Common myeloid progenitor, CD34-positive (primary cell): Measurements from ENCODE around the gene NMNAT2.

ENCODE experiments used
- CTCF ChIA-PET: fragments of 350-600 bp; sonication (Branson Sonifier 250); formaldehyde crosslinking; loops from one replicate; lab custom pipeline; 2021; ENCODE audit warnings: antibody characterized with exemption; lab: Charles Lee
- POLR2A ChIA-PET: fragments of 350-600 bp; sonication (Branson Sonifier 250); formaldehyde crosslinking; loops from one replicate; lab custom pipeline; 2021; ENCODE audit warnings: antibody characterized with exemption; lab: Charles Lee
- DNase-seq, 3 donors: peaks; one replicate each; pipeline versions ENCODE4 v3.0.0 to v3.0.0-alpha.2; 2013
- H3K27ac ChIP-seq, 2 experiments: 1 replicate in 1 of 2; 2 replicates in 1 of 2; pipeline ENCODE4 v1.7.0; 2013; ENCODE audit warnings: inconsistent platforms in 2 of 2, low read length in 2 of 2, mild to moderate bottlenecking in 2 of 2, low read depth in 1 of 2, moderate library complexity in 1 of 2; ENCODE audit not compliant: severe bottlenecking in 2 of 2, insufficient read depth in 1 of 2, poor library complexity in 1 of 2
- H3K27me3 ChIP-seq, 5 experiments: replicated peaks in 2 of 5; 1 replicate in 3 of 5; 2 replicates in 2 of 5; pipeline versions ENCODE4 v1.6.1 to v1.7.0; 2013; ENCODE audit warnings: low read length in 4 of 5, mild to moderate bottlenecking in 2 of 5, moderate library complexity in 2 of 5, inconsistent platforms in 1 of 5; ENCODE audit not compliant: insufficient read depth in 5 of 5, control insufficient read depth in 4 of 5
- H3K36me3 ChIP-seq, 4 experiments: 1 replicate in 2 of 4; 2 replicates in 2 of 4; pipeline versions ENCODE4 v1.6.1 to v1.7.0; 2013; ENCODE audit warnings: low read length in 3 of 4, control low read depth in 1 of 4, mild to moderate bottlenecking in 1 of 4; ENCODE audit not compliant: control insufficient read depth in 4 of 4, insufficient read depth in 4 of 4
- H3K4me1 ChIP-seq, 4 experiments: 1 replicate in 3 of 4; 2 replicates in 1 of 4; pipeline versions ENCODE4 v1.6.1 to v1.7.1; 2013; ENCODE audit warnings: low read length in 3 of 4, mild to moderate bottlenecking in 3 of 4, control low read depth in 1 of 4, inconsistent platforms in 1 of 4, moderate library complexity in 1 of 4; ENCODE audit not compliant: control insufficient read depth in 4 of 4, insufficient read depth in 4 of 4; ENCODE audit errors: control extremely low read depth in 1 of 4
- H3K4me3 ChIP-seq, 7 experiments: 1 replicate in 4 of 7; 2 replicates in 3 of 7; pipeline versions ENCODE4 v1.5.1 to v1.7.0; 2013; ENCODE audit warnings: mild to moderate bottlenecking in 7 of 7, low read length in 6 of 7, moderate library complexity in 6 of 7, inconsistent platforms in 2 of 7, low read depth in 2 of 7, control low read depth in 1 of 7; ENCODE audit not compliant: insufficient read depth in 4 of 7, control insufficient read depth in 1 of 7; ENCODE audit errors: extremely low read depth in 1 of 7
- H3K9me3 ChIP-seq, 5 experiments: 1 replicate in 4 of 5; 2 replicates in 1 of 5; pipeline versions ENCODE4 v1.6.1 to v1.7.1; 2013; ENCODE audit warnings: low read length in 4 of 5, mild to moderate bottlenecking in 2 of 5, inconsistent platforms in 1 of 5, low read depth in 1 of 5, moderate library complexity in 1 of 5; ENCODE audit not compliant: control insufficient read depth in 4 of 5, insufficient read depth in 2 of 5; ENCODE audit errors: control extremely low read depth in 1 of 5
- WGBS: methylation state at CpG from one replicate; pipeline ENCODE4 v1.1.5; 2013; ENCODE audit not compliant: insufficient coverage; 5-methylcytosine and 5-hydroxymethylcytosine counted together

Gene NMNAT2

DNA sequence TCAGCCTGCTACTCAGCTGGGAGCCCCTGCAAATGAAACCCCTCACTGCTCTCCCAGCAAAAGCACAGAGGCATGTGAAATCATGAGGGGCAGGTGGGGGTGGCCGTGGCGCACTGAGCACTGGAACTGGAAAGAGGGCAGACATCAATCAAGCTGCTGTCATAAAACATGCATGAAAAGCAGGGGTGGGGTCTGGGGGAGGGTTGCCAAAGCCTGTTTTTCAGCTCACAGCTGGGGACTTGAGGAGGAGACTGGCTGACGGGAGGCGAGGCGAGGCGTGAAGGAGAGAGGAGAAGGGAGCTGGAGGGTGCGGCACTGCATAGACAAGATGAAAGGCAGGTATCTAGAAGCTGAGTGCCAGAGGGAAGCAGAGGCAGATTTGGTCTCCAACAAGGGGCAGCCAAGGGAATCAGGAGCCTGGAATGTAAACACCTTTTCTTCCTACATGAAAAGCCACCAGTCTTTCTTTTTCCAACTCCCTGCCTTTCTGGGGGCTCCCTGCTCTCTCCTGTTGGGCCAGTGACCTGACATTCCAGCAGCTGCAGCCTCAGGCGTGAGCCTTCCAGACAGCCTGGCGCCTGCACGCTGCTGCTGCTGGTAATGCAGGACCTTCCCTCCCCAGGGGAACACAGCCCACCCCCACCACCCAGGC lies 87.0 kb downstream of the NMNAT2 start:
- no peaks in the 10 kb centered on the region for H3K9me3 ChIP-seq
- no peaks in the 10 kb centered on the region for H3K36me3 ChIP-seq
- 29% methylated on average over 7 of the region's 10 CpGs for WGBS
- H3K4me1 ChIP-seq: no peaks in the 10 kb centered on the region
- POLR2A ChIA-PET: no interaction called here
- CTCF ChIA-PET: no interaction called here
- DNase-seq: no peak
- H3K27ac ChIP-seq: no peak overlapping the region
- H3K27me3 ChIP-seq: peaks cover 0 to 37% (median 9%) of the 10 kb centered on the region in 5 experiments
- no peak overlapping the region for H3K4me3 ChIP-seq

DNA sequence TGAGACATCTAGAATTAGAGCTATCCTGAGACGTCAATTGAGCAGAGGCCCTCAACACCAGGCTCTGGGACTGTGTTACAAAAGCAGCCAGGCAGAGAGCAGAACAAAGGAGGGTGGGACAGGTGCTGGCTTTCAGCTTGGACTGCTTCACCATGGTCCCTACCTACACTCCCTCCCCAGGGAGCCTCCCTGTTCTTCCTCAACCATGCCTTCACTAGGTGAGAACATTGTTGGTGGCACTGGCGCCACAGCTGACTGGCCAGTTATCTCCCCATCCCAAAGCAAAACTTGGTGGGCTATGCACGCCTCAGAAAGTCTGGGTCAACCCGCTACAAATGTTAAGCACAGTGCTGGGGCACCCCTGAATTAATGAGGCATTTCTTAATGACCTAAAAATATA lies 87.8 kb downstream of the NMNAT2 start:
- whole genome bisulfite sequencing: 95% methylated on average over 2 of the region's 4 CpGs
- Histone ChIP-seq H3K27ac (no peak overlapping the region), H3K27me3 (peaks cover 0 to 37% (median 9%) of the 10 kb centered on the region in 5 experiments), H3K4me3 (no peak overlapping the region), H3K36me3 (no peaks in the 10 kb centered on the region), H3K4me1 (no peaks in the 10 kb centered on the region), H3K9me3 (no peaks in the 10 kb centered on the region)
- no peak for DNase-seq
- ChIA-PET CTCF (interaction anchor here (0.6 kb wide), 1 partner anchor 90 kb away, joined by 3 read pairs; no protein-coding TSS in a partner anchor), POLR2A (no interaction called here)

DNA sequence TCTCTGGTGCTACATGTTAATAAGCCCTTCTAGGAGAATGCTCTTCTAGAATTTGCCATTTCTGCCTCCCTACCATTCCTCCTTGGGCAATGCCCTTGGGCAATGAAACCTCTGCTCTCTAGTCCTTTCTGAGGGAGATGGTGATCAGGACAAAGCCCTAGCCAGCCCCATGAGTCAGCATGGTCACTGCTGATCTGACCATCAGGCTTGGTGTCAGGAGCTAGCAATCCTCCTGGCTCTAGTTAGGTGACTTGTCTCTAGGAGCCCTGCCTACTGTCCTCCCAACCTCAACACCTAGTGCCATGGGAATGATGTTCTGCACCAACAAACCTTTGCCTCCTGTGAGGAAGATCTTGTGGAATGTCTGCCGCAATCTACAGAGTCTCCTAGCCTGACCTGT lies 89.8 kb downstream of the NMNAT2 start:
- H3K4me3 ChIP-seq: no peak overlapping the region
- H3K27me3 ChIP-seq: peaks cover 0 to 37% (median 9%) of the 10 kb centered on the region in 5 experiments
- no peak for DNase-seq
- H3K36me3 ChIP-seq: no peaks in the 10 kb centered on the region
- CTCF ChIA-PET: no interaction called here
- POLR2A ChIA-PET: interaction anchor here (1.0 kb wide), 1 partner anchor 14 kb away, joined by 3 read pairs; no protein-coding TSS in a partner anchor
- no peaks in the 10 kb centered on the region for H3K9me3 ChIP-seq
- H3K27ac ChIP-seq: no peak overlapping the region
- WGBS: 100% methylated on average over 1 of the region's 1 CpG
- H3K4me1 ChIP-seq: no peaks in the 10 kb centered on the region

DNA sequence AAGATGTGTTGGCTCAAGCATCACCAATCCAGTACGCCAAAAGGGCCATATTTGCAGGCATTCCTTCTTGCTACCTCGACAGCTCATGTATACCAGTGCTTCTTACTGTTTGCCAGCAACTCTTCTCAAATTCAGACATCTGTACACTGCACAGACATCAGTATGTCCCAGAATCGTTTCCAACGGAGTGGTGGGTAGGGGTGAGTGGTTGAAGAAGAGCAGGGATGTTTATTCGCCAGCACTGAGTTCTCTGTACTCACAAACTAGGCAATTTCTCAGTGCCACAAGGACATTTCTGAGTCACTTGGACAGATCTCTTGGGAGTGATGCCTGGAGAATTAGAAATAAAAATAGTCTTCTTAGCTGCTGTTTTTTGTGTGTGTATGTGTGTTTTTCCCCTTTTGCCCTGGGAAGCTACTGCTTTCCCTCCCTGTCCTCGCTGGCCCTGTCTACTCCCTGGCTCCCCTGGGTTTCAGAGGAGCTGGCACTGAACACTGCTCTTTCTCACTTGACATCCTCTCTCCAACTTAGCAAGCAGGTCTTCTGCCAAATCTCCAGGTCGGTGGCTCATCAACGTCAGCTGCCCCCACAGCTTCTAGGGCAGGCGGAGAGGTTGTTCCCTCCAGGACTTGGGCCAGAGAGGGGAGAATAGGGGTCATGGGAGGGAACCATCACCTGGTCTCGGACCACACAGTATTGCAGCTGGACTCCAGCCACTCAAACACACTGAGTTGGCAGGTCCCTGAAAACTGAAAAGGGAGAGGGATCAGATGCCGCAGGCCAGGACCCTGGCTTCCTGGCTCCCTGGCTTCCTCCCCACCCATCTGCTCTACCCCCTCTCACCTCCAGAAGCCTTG lies 90.5 kb downstream of the NMNAT2 start:
- WGBS: 94% methylated on average over 3 of the region's 11 CpGs
- H3K9me3 ChIP-seq: no peaks in the 10 kb centered on the region
- ChIA-PET CTCF (interaction anchor here (0.6 kb wide), 1 partner anchor 11 kb away, joined by 3 read pairs; no protein-coding TSS in a partner anchor), POLR2A (no interaction called here)
- no peak for DNase-seq
- H3K27me3 ChIP-seq: peaks cover 0 to 36% (median 9%) of the 10 kb centered on the region in 5 experiments
- no peaks in the 10 kb centered on the region for H3K4me1 ChIP-seq
- no peak overlapping the region for H3K27ac ChIP-seq
- H3K36me3 ChIP-seq: no peaks in the 10 kb centered on the region
- H3K4me3 ChIP-seq: no peak overlapping the region

DNA sequence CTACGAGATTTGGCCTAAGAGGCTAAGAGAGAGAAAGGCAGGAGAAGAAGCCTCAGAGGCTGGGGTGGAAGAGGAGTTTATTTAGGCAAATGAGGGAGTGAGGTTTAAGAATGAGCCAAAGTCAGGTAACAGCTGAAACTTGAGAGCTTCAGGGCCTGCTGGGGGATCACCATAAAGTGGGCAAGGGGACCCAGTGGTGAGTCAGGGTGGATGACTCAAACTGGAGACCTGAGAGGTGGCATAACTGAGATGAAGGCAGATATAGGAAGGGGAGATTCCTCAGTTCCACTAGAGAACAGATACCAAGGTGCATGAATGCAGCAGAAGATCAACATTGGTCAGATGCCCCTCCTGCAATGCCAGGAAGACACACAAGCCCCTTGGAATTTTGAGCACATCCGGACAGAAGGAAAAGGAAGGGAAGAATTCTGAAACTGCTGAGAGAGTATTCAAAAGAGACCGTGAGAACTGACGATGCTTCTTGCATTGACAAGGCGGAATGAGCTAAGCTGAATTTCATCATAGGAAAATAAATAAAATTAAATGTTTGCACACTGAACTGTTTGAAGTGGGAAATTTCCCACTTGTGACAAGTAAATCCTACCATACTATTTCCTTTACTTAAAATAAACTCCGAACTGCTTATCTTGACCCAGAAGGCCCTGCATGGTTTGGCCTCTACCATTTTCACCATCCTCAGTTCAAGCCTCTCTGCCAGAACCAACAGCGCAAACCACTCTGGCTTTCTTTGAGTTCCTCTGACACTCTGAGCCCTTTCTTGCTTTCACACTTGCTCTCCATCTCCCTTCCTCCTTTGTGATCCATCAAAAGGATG lies 94.1 kb downstream of the NMNAT2 start:
- no peak for DNase-seq
- Histone ChIP-seq H3K27me3 (peaks cover 0 to 8% (median 4%) of the 10 kb centered on the region in 5 experiments), H3K4me3 (no peak overlapping the region), H3K9me3 (no peaks in the 10 kb centered on the region), H3K36me3 (no peaks in the 10 kb centered on the region), H3K4me1 (no peaks in the 10 kb centered on the region), H3K27ac (no peak overlapping the region)
- ChIA-PET CTCF (no interaction called here), POLR2A (no interaction called here)
- WGBS: 96% methylated on average over 3 of the region's 7 CpGs

DNA sequence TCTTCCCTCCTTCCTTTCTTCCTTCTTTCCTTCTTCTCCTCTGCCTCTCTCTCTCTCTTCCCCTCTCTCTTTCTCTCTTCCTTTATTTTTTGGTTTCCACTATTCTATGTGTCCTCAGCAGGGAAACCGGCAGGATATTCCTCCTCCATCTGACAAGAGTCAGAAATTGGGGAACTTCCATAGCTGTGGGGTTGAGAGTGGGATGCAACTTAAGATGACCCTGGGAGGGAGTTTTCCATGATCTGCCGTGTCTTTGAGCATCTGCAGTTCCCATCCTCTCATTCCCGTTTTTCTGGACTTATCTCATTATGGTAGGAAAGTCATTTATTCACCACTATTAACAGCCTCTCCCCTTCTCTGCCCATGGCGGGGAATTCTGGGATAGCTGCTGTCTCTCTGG lies 98.6 kb downstream of the NMNAT2 start:
- ChIA-PET CTCF (no interaction called here), POLR2A (no interaction called here)
- no peak for DNase-seq
- Histone ChIP-seq H3K27me3 (peaks cover 0 to 3% (median 0%) of the 10 kb centered on the region in 5 experiments), H3K4me3 (no peak overlapping the region), H3K36me3 (no peaks in the 10 kb centered on the region), H3K9me3 (no peaks in the 10 kb centered on the region), H3K27ac (no peak overlapping the region), H3K4me1 (no peaks in the 10 kb centered on the region)
- WGBS: 100% methylated on average over 1 of the region's 4 CpGs
